Measurements from ENCODE around the gene ITGB2.

DNA sequence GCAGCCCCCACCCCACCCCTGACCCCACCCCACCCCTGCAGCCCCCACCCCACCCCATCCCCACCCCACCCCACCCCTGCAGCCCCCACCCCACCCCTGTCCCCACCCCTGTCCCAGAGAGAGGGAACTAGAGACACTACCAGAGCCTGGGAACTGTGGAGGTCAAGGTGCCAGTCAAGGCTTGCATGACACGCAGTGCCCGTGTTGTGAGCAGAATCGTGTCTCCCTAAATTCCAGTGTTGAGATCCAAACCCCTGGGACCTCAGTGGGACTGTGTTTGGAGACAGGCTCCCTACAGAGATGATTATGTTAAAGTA, 84.4 kb downstream of the ITGB2 start:
- TF ChIP-seq, protein P1, sequence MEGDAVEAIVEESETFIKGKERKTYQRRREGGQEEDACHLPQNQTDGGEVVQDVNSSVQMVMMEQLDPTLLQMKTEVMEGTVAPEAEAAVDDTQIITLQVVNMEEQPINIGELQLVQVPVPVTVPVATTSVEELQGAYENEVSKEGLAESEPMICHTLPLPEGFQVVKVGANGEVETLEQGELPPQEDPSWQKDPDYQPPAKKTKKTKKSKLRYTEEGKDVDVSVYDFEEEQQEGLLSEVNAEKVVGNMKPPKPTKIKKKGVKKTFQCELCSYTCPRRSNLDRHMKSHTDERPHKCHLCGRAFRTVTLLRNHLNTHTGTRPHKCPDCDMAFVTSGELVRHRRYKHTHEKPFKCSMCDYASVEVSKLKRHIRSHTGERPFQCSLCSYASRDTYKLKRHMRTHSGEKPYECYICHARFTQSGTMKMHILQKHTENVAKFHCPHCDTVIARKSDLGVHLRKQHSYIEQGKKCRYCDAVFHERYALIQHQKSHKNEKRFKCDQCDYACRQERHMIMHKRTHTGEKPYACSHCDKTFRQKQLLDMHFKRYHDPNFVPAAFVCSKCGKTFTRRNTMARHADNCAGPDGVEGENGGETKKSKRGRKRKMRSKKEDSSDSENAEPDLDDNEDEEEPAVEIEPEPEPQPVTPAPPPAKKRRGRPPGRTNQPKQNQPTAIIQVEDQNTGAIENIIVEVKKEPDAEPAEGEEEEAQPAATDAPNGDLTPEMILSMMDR (IDR thresholded peaks at IDR 0.05) = no peak
- TF ChIP-seq POLR2A (IDR thresholded peaks at IDR 0.05) = no peak
